ENCODE data around the gene PDE10A.

Gene PDE10A

DNA sequence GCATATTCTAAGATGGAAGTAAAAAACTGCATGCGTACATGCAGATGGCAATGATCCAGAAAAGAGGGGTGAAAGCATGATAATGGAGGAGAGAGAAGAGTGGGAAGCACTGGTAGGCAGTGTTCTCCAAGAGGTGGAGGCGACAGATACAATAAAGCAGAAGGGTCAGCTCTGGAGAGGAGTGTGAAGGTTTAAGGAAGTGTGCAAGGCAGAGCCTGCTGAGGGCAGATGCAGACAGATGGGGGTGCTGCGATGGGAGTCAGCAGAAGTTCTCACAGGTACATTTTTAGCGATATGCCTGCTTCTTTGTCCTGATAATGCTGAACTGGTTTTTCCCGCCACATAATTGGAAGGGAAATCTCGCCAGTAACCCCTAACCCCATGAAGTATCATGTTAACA is 272.6 kb downstream of the PDE10A start:
- Mint-ChIP-seq H3K4me1 (ENCODE audit: low read depth) (no peaks in the 10 kb centered on the region), H3K27ac (no peak overlapping the region), H3K4me3 (no peak overlapping the region), H3K27me3 (no peaks in the 10 kb centered on the region), H3K9me3 (peaks cover 7% of the 10 kb centered on the region), H3K36me3 (ENCODE audit: low read depth) (no peaks in the 10 kb centered on the region)

DNA sequence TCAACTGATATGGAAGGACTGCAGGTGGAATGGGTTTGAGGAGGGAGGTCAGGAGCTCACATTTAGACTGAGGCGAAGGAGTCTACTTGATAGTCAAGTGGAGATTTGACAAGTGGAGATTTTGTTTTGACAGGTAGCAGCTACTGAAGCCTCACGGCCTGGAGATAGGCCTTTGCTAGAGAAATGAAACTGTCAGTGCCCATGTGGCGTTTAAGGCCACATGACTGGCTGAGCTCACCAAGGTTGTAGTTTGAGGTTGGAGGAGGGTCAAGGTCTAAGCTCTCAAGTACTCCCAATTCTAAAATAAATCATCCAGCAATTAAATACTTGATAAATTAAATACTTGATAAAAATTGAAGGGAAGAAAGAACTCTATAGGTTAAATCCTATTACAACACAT is 273.5 kb downstream of the PDE10A start:
- Mint-ChIP-seq H3K27ac (no peak overlapping the region), H3K27me3 (no peaks in the 10 kb centered on the region), H3K9me3 (peaks cover 7% of the 10 kb centered on the region), H3K4me1 (ENCODE audit: low read depth) (no peaks in the 10 kb centered on the region), H3K4me3 (no peak overlapping the region), H3K36me3 (ENCODE audit: low read depth) (no peaks in the 10 kb centered on the region)

DNA sequence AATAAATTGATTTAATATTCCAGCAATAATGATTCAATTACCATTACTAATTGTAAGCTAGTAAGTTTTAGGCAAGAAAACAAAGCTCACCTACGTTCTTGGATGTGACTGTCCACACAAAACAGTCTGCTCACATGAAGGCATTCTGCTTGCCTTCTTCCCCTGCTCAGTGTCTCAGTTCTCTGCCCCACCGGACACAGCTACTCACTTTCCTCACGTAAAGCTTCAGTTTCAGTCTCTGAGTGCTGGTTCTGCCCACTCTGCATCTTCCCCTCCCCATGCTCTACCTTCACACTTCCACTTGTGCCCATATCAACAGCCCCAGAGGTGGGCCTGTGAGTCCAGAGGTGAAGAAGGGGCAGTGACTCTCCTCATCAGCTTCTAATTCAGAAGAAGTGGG is 279.7 kb downstream of the PDE10A start:
- H3K27ac Mint-ChIP-seq: no peak overlapping the region
- H3K27me3 Mint-ChIP-seq: no peaks in the 10 kb centered on the region
- H3K36me3 Mint-ChIP-seq (ENCODE audit: low read depth): no peaks in the 10 kb centered on the region
- no peaks in the 10 kb centered on the region for H3K4me1 Mint-ChIP-seq (ENCODE audit: low read depth)
- H3K9me3 Mint-ChIP-seq: no peaks in the 10 kb centered on the region
- H3K4me3 Mint-ChIP-seq: no peak overlapping the region

DNA sequence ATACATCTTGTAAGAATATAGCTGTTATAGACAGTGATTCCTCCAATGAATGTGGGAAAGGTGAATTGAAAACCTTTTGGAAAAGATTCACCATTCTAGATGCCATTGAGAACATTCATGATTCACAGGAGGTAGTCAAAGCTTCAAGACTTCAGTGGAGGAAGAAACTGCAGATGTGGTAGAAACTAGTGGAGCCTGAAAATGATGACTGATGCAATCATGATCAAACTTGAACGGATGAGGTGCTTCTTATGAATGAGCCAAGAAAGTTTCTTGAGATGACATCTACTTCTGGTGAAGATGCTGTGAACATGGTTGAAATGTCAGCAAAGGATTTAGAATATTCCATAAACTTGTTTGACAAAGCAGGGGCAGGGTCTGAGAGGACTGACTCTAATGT is 286.9 kb downstream of the PDE10A start:
- Mint-ChIP-seq H3K27me3 (no peaks in the 10 kb centered on the region), H3K4me3 (no peak overlapping the region), H3K36me3 (ENCODE audit: low read depth) (no peaks in the 10 kb centered on the region), H3K9me3 (no peaks in the 10 kb centered on the region), H3K4me1 (ENCODE audit: low read depth) (no peaks in the 10 kb centered on the region), H3K27ac (no peak overlapping the region)

DNA sequence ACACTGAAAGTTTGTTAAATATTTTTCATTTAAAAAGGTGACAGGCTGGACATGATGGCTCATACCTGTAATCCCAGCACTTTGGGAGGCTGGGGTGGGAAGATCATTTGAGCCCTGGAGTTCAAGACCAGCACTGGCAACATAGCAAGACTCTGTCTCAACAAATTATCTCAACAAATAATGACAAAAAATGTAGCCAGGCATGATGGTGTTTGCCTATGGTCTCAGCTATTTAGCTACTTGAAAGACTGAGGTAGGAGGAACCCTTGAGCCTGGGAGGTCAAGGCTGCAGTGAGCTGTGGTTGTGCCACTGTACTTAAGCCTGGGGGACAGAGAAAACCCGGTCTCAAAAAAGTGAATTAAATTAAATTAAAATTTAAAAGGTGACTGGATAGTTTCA is 297.7 kb downstream of the PDE10A start:
- H3K27ac Mint-ChIP-seq: no peak overlapping the region
- H3K4me3 Mint-ChIP-seq: no peak overlapping the region
- no peaks in the 10 kb centered on the region for H3K27me3 Mint-ChIP-seq
- H3K4me1 Mint-ChIP-seq (ENCODE audit: low read depth): no peaks in the 10 kb centered on the region
- no peaks in the 10 kb centered on the region for H3K36me3 Mint-ChIP-seq (ENCODE audit: low read depth)
- H3K9me3 Mint-ChIP-seq: peaks cover 25% of the 10 kb centered on the region

DNA sequence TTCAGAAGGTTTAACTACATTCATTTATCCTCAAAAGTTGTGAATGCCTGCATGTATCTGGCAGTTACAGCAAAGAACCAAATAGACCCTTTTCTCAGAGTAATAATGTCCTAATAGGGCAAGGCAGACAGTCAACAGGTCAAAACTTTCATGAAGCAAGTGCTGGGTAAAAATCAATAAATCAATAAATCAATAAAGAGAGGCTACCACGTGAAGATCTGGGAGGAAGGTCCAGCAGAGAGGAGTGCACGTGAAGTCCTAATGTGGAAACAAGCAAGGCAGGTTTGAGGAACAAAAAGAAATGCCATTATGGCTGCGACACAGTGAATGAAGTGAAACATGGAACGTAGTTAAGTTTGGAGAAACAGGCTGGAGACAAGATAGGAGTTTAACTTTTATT is 317.3 kb downstream of the PDE10A start:
- H3K36me3 Mint-ChIP-seq (ENCODE audit: low read depth): no peaks in the 10 kb centered on the region
- peaks cover 9% of the 10 kb centered on the region for H3K9me3 Mint-ChIP-seq
- H3K27me3 Mint-ChIP-seq: no peaks in the 10 kb centered on the region
- no peaks in the 10 kb centered on the region for H3K4me1 Mint-ChIP-seq (ENCODE audit: low read depth)
- H3K27ac Mint-ChIP-seq: no peak overlapping the region
- no peak overlapping the region for H3K4me3 Mint-ChIP-seq

DNA sequence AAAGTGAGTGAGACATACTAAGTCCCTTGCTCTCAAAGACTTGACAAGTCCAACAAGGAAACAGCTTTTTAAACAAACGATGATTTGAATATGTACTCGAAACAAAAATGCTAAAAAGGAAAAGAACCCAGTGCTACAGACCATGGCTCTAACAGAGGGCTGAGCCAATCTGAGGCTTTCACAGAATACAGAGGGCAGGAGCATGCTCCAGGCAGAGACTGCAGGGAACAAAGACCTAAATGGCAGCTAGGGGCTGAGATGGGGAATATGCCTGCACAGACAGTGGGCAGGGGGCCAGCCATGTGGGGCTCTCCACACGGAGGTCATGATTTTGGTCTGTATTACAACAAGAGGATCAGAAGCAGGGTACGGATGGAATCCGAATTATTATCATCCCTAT is 322.5 kb downstream of the PDE10A start:
- Mint-ChIP-seq H3K4me3 (no peak overlapping the region), H3K4me1 (ENCODE audit: low read depth) (no peaks in the 10 kb centered on the region), H3K36me3 (ENCODE audit: low read depth) (no peaks in the 10 kb centered on the region), H3K27ac (no peak overlapping the region), H3K9me3 (peaks cover 4% of the 10 kb centered on the region), H3K27me3 (no peaks in the 10 kb centered on the region)

DNA sequence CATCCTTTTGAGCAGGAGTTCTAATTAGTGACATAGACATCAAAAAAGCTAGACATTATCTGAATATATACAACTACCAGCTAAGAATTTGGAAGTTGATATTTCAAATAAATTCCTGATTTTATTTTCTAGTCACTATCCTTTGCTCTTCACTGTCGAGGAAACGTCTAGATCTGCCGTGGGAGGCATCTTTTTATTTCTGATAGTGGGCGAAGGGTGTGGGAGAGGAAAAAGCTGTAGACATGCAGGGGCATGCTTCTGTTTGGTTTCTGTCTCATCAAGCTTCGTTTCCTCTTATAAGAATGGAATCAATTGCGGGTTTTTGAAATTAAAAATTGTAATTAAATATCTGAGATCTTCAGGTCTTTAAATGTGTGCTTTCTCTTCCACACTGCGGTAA is 337.4 kb downstream of the PDE10A start:
- Mint-ChIP-seq H3K4me3 (no peak overlapping the region), H3K4me1 (ENCODE audit: low read depth) (no peaks in the 10 kb centered on the region), H3K36me3 (ENCODE audit: low read depth) (no peaks in the 10 kb centered on the region), H3K27me3 (no peaks in the 10 kb centered on the region), H3K27ac (no peak overlapping the region), H3K9me3 (peaks cover 7% of the 10 kb centered on the region)

DNA sequence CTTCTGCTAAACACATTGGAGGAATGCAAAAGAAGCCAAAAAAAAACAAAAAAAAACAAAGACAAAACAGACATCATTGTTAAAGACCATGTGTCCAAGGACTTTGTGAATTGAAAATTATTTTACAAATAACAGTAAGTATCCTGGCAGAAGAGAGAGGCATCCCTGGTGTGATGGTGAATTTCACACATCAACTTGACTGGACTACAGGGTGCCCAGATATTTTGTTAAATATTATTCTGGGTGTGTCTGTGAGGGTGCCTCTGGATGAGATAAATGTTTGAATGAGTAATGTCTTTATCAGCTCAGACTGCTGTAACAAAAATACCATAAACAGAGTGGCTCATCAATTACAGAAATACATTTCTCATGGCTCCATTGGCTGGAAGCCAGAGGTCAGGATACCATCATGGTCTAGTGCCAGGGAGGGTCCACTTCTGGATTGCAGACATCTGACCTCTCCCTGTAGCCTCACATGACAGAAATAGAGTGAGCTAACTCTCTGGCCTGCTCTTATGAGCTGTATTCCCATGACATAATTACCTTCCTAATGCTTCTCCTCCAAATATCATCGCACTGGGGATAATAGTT is 341.4 kb downstream of the PDE10A start:
- no peak overlapping the region for H3K4me3 Mint-ChIP-seq
- no peak overlapping the region for H3K27ac Mint-ChIP-seq
- H3K27me3 Mint-ChIP-seq: no peaks in the 10 kb centered on the region
- peaks cover 14% of the 10 kb centered on the region for H3K9me3 Mint-ChIP-seq
- H3K4me1 Mint-ChIP-seq (ENCODE audit: low read depth): no peaks in the 10 kb centered on the region
- H3K36me3 Mint-ChIP-seq (ENCODE audit: low read depth): no peaks in the 10 kb centered on the region

DNA sequence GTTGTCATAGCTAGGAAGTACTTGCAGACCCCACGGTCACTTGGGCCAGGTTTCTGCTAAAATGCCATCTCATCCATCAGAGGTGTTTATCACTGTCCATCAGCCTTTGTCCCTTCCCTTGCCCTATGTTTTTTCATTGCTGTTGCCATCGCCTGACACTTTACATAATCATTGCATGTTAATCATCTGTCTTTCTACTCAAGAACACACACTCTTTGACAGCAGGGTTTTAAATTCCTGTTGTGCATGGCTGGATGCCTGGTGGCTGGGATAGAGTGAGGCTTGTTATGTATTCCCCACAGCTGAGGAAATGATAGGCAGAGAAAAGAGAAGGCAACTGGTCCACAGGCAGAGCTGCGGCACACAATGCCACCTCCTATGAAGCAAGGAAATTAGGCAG is 341.9 kb downstream of the PDE10A start:
- Mint-ChIP-seq H3K9me3 (peaks cover 14% of the 10 kb centered on the region), H3K4me3 (no peak overlapping the region), H3K4me1 (ENCODE audit: low read depth) (no peaks in the 10 kb centered on the region), H3K36me3 (ENCODE audit: low read depth) (no peaks in the 10 kb centered on the region), H3K27me3 (no peaks in the 10 kb centered on the region), H3K27ac (no peak overlapping the region)

DNA sequence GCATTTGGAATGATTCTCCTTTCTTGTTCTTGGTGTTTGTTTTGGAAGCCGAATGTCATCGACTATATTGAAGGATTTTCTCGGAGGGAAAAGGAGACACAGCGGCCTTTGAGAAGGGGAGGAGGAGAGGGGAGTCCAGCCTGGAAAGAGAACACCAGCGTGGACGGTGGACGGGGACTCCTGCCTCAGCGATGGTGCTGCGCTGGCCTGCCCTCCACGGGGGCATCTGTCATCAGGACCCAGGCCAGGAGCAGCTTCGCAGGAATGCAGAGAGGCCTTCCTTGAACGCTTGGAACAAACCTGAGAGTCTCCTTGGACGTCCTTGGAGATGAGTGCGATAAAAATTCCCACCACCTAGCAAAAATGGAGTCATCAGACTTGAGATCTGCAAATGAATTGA is 345.3 kb downstream of the PDE10A start:
- Mint-ChIP-seq H3K36me3 (ENCODE audit: low read depth) (no peaks in the 10 kb centered on the region), H3K27ac (no peak overlapping the region), H3K4me3 (no peak overlapping the region), H3K27me3 (no peaks in the 10 kb centered on the region), H3K4me1 (ENCODE audit: low read depth) (no peaks in the 10 kb centered on the region), H3K9me3 (peaks cover 14% of the 10 kb centered on the region)

DNA sequence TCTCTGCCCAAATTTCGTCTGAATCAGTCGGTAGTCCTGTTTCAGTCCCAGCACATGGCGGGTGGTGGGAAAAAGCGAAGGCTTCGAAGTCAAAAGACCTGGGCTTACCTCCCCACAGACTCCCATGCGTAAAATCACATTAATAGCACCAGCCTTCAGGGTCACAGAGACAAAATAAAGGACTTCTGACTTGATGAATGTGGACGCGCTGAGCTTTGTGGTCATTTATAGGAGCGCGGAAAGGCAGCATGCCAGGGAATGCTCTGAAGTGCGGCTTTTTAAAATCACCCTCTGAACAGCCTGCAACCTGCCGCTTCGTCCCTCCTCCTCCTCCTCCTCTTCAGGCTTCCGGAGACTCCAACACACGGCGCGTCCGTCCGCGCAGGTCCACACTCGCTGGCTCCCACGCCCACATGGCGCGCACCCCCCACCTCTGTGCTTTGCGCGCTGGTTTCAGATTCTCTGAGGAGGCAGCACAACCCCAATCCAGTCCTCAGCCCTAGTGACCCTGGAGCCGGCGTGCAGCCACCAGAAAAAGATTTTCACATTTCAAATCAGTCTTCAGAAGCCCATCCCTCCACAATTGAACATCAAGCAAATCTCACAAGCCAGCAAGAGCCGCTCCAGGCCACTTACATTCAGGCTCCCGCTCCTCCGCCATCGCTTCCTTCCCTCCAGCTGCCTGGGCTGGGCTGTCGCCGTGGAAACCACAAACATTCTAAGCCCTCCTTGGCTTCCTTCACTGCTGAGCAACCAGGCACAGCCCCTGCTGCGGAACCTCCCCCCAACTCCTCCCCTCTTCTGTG is 353.9 kb downstream of the PDE10A start, which contains the start of gene C6orf118:
Gene C6orf118 (minus strand): TSS at position 680 of the 806 bp plus-strand sequence. CDS start 19 bp downstream, at position 661.
- Mint-ChIP-seq H3K4me1 (ENCODE audit: low read depth) (peaks cover 5% of the 10 kb centered on the region), H3K4me3 (no peak within 1 kb of the TSS), H3K9me3 (no peaks in the 10 kb centered on the region), H3K27me3 (no peaks in the 10 kb centered on the region), H3K27ac (no peak within 1 kb of the TSS), H3K36me3 (ENCODE audit: low read depth) (no peaks in the 10 kb centered on the region)

DNA sequence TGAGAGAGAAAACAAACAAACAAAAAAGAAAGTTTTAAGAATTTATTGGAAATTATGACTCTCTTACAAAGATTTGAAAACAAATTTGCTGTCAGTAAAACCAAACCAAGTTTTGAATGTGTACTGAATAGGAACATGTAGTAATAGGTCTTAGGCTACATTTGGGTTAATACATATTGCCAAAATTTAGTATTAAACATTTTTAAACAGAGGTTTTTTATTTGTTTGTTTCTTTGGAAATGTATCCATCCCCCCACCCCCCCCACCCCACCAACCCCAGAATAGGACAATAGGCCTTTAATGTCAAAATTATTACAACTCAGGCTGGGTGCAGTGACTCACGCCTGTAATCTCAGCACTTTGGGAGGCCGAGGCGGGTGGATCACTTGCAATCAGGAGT is 356.1 kb downstream of the PDE10A start:
- H3K4me3 Mint-ChIP-seq: no peak overlapping the region
- no peaks in the 10 kb centered on the region for H3K36me3 Mint-ChIP-seq (ENCODE audit: low read depth)
- H3K9me3 Mint-ChIP-seq: no peaks in the 10 kb centered on the region
- H3K27me3 Mint-ChIP-seq: no peaks in the 10 kb centered on the region
- no peak overlapping the region for H3K27ac Mint-ChIP-seq
- peaks cover 5% of the 10 kb centered on the region for H3K4me1 Mint-ChIP-seq (ENCODE audit: low read depth)

DNA sequence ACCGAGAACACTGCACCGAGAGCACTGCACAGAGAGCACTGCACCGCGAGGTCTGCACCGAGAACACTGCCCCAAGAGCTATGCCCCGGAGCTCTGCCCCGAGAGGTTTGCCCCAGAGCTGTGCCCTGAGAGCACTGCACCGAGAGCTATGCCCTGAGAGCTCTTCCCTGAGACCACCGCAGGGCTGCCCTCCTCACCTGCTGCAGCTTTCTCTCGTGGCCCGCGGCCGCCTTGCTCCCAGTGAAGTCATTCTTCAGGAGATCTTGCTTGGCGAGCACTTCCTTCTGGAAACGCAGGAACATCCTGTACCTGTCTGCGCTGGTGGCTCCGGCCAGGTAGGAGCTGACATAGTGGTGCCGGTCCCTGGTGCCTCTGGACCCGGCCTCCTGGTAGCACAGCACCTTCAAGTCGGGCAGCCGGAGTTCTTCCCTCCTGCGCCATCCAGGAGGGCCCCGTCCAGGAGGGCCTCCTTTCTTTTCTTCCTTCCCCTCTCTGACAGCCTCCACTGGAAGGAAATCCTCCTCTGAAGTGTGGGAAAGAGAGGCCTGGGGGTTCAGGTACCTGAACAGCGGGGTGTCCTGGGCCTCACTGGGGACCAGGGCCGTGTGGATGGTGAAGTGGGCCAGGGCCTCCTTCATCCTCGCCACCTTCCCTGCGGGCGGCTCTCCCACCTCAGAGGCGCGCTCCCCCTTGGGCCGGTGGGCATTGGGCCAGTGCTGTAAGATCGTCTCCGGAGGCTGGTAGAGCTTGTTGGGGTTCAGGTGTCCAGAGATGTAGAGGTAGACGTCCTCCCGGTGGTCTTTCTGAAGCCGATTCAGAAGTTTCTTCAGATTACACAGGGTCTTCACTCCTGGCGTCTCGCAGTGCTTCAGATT is 361.4 kb downstream of the PDE10A start:
- Mint-ChIP-seq H3K4me3 (no peak overlapping the region), H3K9me3 (peaks cover 4% of the 10 kb centered on the region), H3K27ac (no peak overlapping the region), H3K4me1 (ENCODE audit: low read depth) (no peaks in the 10 kb centered on the region), H3K27me3 (no peaks in the 10 kb centered on the region), H3K36me3 (ENCODE audit: low read depth) (no peaks in the 10 kb centered on the region)

DNA sequence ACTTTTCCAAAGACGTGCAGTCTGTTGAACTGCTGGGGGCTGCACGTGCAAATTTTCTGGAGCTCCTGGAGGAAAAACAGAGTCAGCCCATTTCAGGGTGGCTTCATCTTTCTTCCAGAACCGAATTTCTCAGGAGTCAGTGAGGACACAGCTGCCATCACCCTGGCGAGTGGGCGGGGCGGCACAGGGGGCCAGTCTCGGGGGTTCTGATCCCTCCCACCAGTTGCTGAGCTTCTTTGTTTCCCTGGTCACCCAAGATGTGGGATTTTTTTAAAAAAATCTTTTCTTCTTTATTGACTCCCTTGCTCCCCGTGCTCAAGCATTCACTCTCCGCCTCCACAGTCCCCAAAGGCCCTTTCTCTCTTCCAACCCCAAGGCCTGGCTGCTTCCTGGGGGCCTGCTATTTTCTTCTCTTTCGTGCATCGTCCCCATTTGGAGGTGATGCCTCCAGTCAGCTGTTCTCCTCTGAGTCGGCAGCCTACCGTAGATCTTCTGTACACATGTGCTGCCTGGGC is 362.6 kb downstream of the PDE10A start:
- H3K27ac Mint-ChIP-seq: no peak overlapping the region
- H3K27me3 Mint-ChIP-seq: no peaks in the 10 kb centered on the region
- H3K9me3 Mint-ChIP-seq: peaks cover 4% of the 10 kb centered on the region
- no peaks in the 10 kb centered on the region for H3K36me3 Mint-ChIP-seq (ENCODE audit: low read depth)
- H3K4me1 Mint-ChIP-seq (ENCODE audit: low read depth): no peaks in the 10 kb centered on the region
- H3K4me3 Mint-ChIP-seq: no peak overlapping the region
